B cell (primary cell): Measurements from ENCODE around the gene DAO. TPM values are rescaled to one million over a fixed set of nuclear protein-coding genes. Genes with fewer than 3 reads are reported as not detected.

Source experiments
- ATAC-seq: fragments of 200-7000 bp; cut with Tn5 transposase; one replicate; pipeline ENCODE4 v1.10.0; 2021; ENCODE audit warnings: low read depth, mild to moderate bottlenecking, moderate number of reproducible peaks, moderate library complexity
- CTCF ChIA-PET: fragments of 350-600 bp; sonication (Branson Sonifier 250); formaldehyde crosslinking; loops from one replicate; lab custom pipeline; 2021; ENCODE audit warnings: antibody characterized with exemption, inconsistent platforms; lab: Charles Lee
- POLR2A ChIA-PET: fragments of 350-600 bp; sonication (Branson Sonifier 250); formaldehyde crosslinking; loops from one replicate; lab custom pipeline; 2021; ENCODE audit warnings: antibody characterized with exemption; lab: Charles Lee
- DNase-seq: peaks from one replicate; pipeline ENCODE4 v3.0.0; 2013
- H2AFZ ChIP-seq: 2 replicates; pipeline ENCODE4 v1.6.1; 2012; ENCODE audit warnings: mild to moderate bottlenecking, low read depth, low read length; ENCODE audit not compliant: insufficient read depth, poor library complexity, severe bottlenecking
- H3K27ac ChIP-seq, 2 donors: 1 replicate in 1 of 2; 2 replicates in 1 of 2; pipeline ENCODE4 v1.5.1; 2012 to 2013; ENCODE audit warnings: low read length in 2 of 2, mild to moderate bottlenecking in 2 of 2, moderate library complexity in 1 of 2
- H3K27me3 ChIP-seq, 4 experiments: fragments of 200-600 bp in 1 of 4; sonication (generic) in 1 of 4; replicated peaks in 1 of 4; 1 replicate in 2 of 4; 2 replicates in 2 of 4; pipeline versions ENCODE4 v1.6.1 to v1.7.0; 2013 to 2016; ENCODE audit warnings: low read length in 3 of 4, mild to moderate bottlenecking in 2 of 4, mixed read lengths in 1 of 4, moderate library complexity in 1 of 4; ENCODE audit not compliant: insufficient read depth in 4 of 4, control insufficient read depth in 3 of 4; ENCODE audit errors: control extremely low read depth in 1 of 4
- H3K36me3 ChIP-seq, 2 experiments: replicated peaks in 1 of 2; 1 replicate in 1 of 2; 2 replicates in 1 of 2; pipeline versions ENCODE4 v1.6.1 to v1.7.1; 2013; ENCODE audit warnings: low read length in 1 of 2; ENCODE audit not compliant: insufficient read depth in 2 of 2, control insufficient read depth in 1 of 2; ENCODE audit errors: control extremely low read depth in 1 of 2, extremely low read depth in 1 of 2
- H3K4me1 ChIP-seq, 2 donors: fragments of 200-600 bp in 1 of 2; sonication (generic) in 1 of 2; 1 replicate in 1 of 2; 2 replicates in 1 of 2; pipeline versions ENCODE4 v1.5.1 to v1.6.1; 2013 to 2017; ENCODE audit warnings: low read length in 2 of 2; ENCODE audit not compliant: control insufficient read depth in 2 of 2, insufficient read depth in 2 of 2
- H3K4me2 ChIP-seq: replicated peaks from 2 replicates; pipeline ENCODE3; 2012; ENCODE audit warnings: mild to moderate bottlenecking, low read depth, low read length; ENCODE audit not compliant: poor library complexity, severe bottlenecking
- H3K4me3 ChIP-seq, 5 experiments: fragments of 200-600 bp in 1 of 5; sonication (generic) in 1 of 5; 1 replicate in 3 of 5; 2 replicates in 2 of 5; pipeline versions ENCODE4 v1.5.1 to v1.7.0; 2011 to 2016; ENCODE audit warnings: low read length in 4 of 5, mild to moderate bottlenecking in 4 of 5, low read depth in 2 of 5, control low read depth in 1 of 5, moderate library complexity in 1 of 5; ENCODE audit not compliant: insufficient read depth in 1 of 5; ENCODE audit errors: control extremely low read depth in 1 of 5, extremely low read depth in 1 of 5
- H3K79me2 ChIP-seq: fragments of 200-600 bp; sonication (generic); one replicate; pipeline ENCODE4 v1.6.0; 2016; ENCODE audit warnings: low read length; ENCODE audit not compliant: control insufficient read depth, insufficient read depth
- H3K9ac ChIP-seq: fragments of 200-600 bp; sonication (generic); 2 replicates; pipeline ENCODE4 v1.6.1; 2017; ENCODE audit warnings: mild to moderate bottlenecking, low read length, moderate library complexity
- H3K9me3 ChIP-seq, 3 donors: one replicate each; pipeline versions ENCODE4 v1.6.1 to v1.7.1; 2013; ENCODE audit warnings: low read length in 2 of 3; ENCODE audit not compliant: control insufficient read depth in 2 of 3, insufficient read depth in 1 of 3; ENCODE audit errors: control extremely low read depth in 1 of 3
- H4K20me1 ChIP-seq: 2 replicates; pipeline ENCODE4 v1.6.0; 2012; ENCODE audit warnings: mild to moderate bottlenecking, low read length; ENCODE audit not compliant: insufficient read depth, control insufficient read depth, poor library complexity, severe bottlenecking
- H3K27ac Mint-ChIP-seq: one replicate; pipeline ENCODE4 v1.8.0; 2021; ENCODE audit warnings: mixed read lengths
- H3K27me3 Mint-ChIP-seq: one replicate; pipeline ENCODE4 v1.8.0; 2021; ENCODE audit warnings: mixed read lengths
- H3K4me1 Mint-ChIP-seq: one replicate; pipeline ENCODE4 v1.8.0; 2021; ENCODE audit warnings: mixed read lengths
- H3K4me3 Mint-ChIP-seq: one replicate; pipeline ENCODE4 v1.8.0; 2021; ENCODE audit warnings: mixed read lengths
- H3K9me3 Mint-ChIP-seq: one replicate; pipeline ENCODE4 v1.8.0; 2022; ENCODE audit warnings: mixed read lengths; ENCODE audit not compliant: insufficient read depth
- CTCF ChIP-seq: fragments of 200-600 bp; IDR thresholded peaks from one replicate; pipeline ENCODE4 v1.8.0; 2022; ENCODE audit warnings: antibody characterized with exemption, mild to moderate bottlenecking
- EZH2 ChIP-seq: IDR thresholded peaks from 2 replicates; pipeline ENCODE4 v1.6.1; 2012; ENCODE audit warnings: borderline replicate concordance, low read depth, mild to moderate bottlenecking, moderate library complexity, low read length; ENCODE audit not compliant: insufficient read depth, poor library complexity, severe bottlenecking
- WGBS: methylation state at CpG from one replicate; pipeline ENCODE4 v1.1.5; 2013; ENCODE audit warnings: missing lambda C conversion rate; ENCODE audit not compliant: insufficient coverage; 5-methylcytosine and 5-hydroxymethylcytosine counted together
- intact Hi-C: fragments of 100-400 bp; cut with micrococcal nuclease; formaldehyde crosslinking; loops from one replicate; pipeline ENCODE4 v1.10.0; 2022
- polyA plus RNA-seq: library from polyadenylated mRNA; depleted of rRNA; stranded (reverse); fragments of >200 nt; gene quantifications from 2 replicates; pipeline ENCODE4 v1.2.3, GENCODE V29; 2012
- total RNA-seq, 2 donors: library from RNA; stranded (reverse); fragments of 120-200 nt in 1 of 2; gene quantifications; 1 replicate in 1 of 2; 2 replicates in 1 of 2; pipeline versions ENCODE4 v1.2.3 to v1.2.4, GENCODE V29; 2013 to 2022

Gene DAO
- total and polyA plus RNA-seq, 2 donors (not counting 1 experiment from before 2014, with no cell fraction given): not detected

GRCh38 chr12:108842361-108842760 lies 37.5 kb upstream of the DAO start:
- no peak overlapping the region for H3K9ac ChIP-seq
- H3K27ac ChIP-seq: no peak overlapping the region
- H3K36me3 ChIP-seq: peaks cover 0 to 16% of the 10 kb centered on the region in 2 experiments
- no peak overlapping the region for H2AFZ ChIP-seq
- TF ChIP-seq EZH2: no peak
- no peak for TF ChIP-seq CTCF
- peaks cover 9 to 10% of the 10 kb centered on the region in 2 donors for H3K4me1 ChIP-seq
- no peaks in the 10 kb centered on the region for H3K27me3 Mint-ChIP-seq
- ATAC-seq (no peak), DNase-seq (no peak)
- peaks cover 6% of the 10 kb centered on the region for H4K20me1 ChIP-seq
- 98% methylated on average over 5 of the region's 6 CpGs for WGBS
- intact Hi-C loops: no loop called here
- H3K4me1 Mint-ChIP-seq: peaks cover 11% of the 10 kb centered on the region
- no peak overlapping the region for H3K4me2 ChIP-seq
- peaks cover 10% of the 10 kb centered on the region for H3K79me2 ChIP-seq
- no peak overlapping the region for H3K4me3 Mint-ChIP-seq
- ChIA-PET POLR2A (no interaction called here), CTCF (no interaction called here)
- H3K4me3 ChIP-seq: no peak overlapping the region
- no peak overlapping the region for H3K27ac Mint-ChIP-seq
- no peaks in the 10 kb centered on the region for H3K9me3 Mint-ChIP-seq
- no peaks in the 10 kb centered on the region for H3K9me3 ChIP-seq
- H3K27me3 ChIP-seq: no peaks in the 10 kb centered on the region

- intact Hi-C loops: no loop called here
- no peak for ATAC-seq
- Histone ChIP-seq H3K4me3 (no peak overlapping the region), H3K27ac (no peak overlapping the region), H3K79me2 (peaks cover 10% of the 10 kb centered on the region), H3K9ac (no peak overlapping the region), H3K4me2 (no peak overlapping the region), H3K27me3 (no peaks in the 10 kb centered on the region), H3K4me1 (peaks cover 6% of the 10 kb centered on the region in 2 donors), H4K20me1 (peaks cover 6% of the 10 kb centered on the region), H2AFZ (no peak overlapping the region), H3K36me3 (peaks cover 0 to 22% of the 10 kb centered on the region in 2 experiments), H3K9me3 (no peaks in the 10 kb centered on the region)
- ChIA-PET CTCF (no interaction called here), POLR2A (no interaction called here)
- Mint-ChIP-seq H3K27ac (no peak overlapping the region), H3K4me1 (peaks cover 8% of the 10 kb centered on the region), H3K9me3 (no peaks in the 10 kb centered on the region), H3K27me3 (no peaks in the 10 kb centered on the region), H3K4me3 (no peak overlapping the region)
- 100% methylated on average over 6 of the region's 6 CpGs for WGBS
- no peak for TF ChIP-seq EZH2
- TF ChIP-seq CTCF: no peak
- DNase-seq: no peak
Observed at GRCh38 chr12:108843187-108843586, 36.7 kb upstream of the DAO start.
